Fibroblast of lung (primary cell): ENCODE results near the gene GPR107. TPM values are rescaled to one million over a fixed set of nuclear protein-coding genes. Genes with fewer than 3 reads are reported as not detected.

Experiments used
- DNase-seq, 2 donors: peaks; one replicate each; pipeline versions ENCODE4 v3.0.0 to v3.0.0-alpha.2; 2010; ENCODE audit warnings: low read depth in 2 of 2
- H2AFZ ChIP-seq: 2 replicates; pipeline ENCODE4 v1.5.1; 2012; ENCODE audit warnings: low read length, control low read depth, inconsistent platforms
- H3K27ac ChIP-seq: 2 replicates; pipeline ENCODE4 v1.5.1; 2011; ENCODE audit warnings: low read length, control low read depth; ENCODE audit not compliant: insufficient read depth
- H3K27me3 ChIP-seq: 2 replicates; pipeline ENCODE4 v1.5.1; 2011; ENCODE audit warnings: mild to moderate bottlenecking, low read length; ENCODE audit not compliant: control insufficient read depth, insufficient read depth
- H3K36me3 ChIP-seq: 2 replicates; pipeline ENCODE4 v1.5.1; 2011; ENCODE audit warnings: low read length; ENCODE audit not compliant: control insufficient read depth, insufficient read depth
- H3K4me1 ChIP-seq: 2 replicates; pipeline ENCODE4 v1.5.1; 2011; ENCODE audit warnings: low read length; ENCODE audit not compliant: control insufficient read depth, insufficient read depth; ENCODE audit errors: extremely low read depth
- H3K4me2 ChIP-seq: 2 replicates; pipeline ENCODE4 v1.5.1; 2011; ENCODE audit warnings: low read length, control low read depth; ENCODE audit not compliant: insufficient read depth; ENCODE audit errors: extremely low read depth
- H3K4me3 ChIP-seq, 4 experiments: fragments of 200-600 bp in 1 of 4; sonication (generic) in 1 of 4; replicated peaks in 1 of 4; 2 replicates each; pipeline ENCODE4 v1.5.1; 2011 to 2016; ENCODE audit warnings: low read length in 4 of 4, low read depth in 3 of 4, mild to moderate bottlenecking in 3 of 4, control low read depth in 2 of 4, inconsistent platforms in 1 of 4, mixed read lengths in 1 of 4; ENCODE audit not compliant: insufficient read depth in 1 of 4; ENCODE audit errors: control extremely low read depth in 1 of 4
- H3K79me2 ChIP-seq: 2 replicates; pipeline ENCODE4 v1.5.1; 2012; ENCODE audit warnings: mild to moderate bottlenecking, low read length, inconsistent platforms; ENCODE audit not compliant: control insufficient read depth, insufficient read depth
- H3K9ac ChIP-seq: 2 replicates; pipeline ENCODE4 v1.5.1; 2011; ENCODE audit warnings: mild to moderate bottlenecking, low read length, control low read depth; ENCODE audit not compliant: insufficient read depth
- H3K9me3 ChIP-seq: 2 replicates; pipeline ENCODE4 v1.5.1; 2012; ENCODE audit warnings: low read depth, low read length; ENCODE audit not compliant: control insufficient read depth, insufficient read depth
- H4K20me1 ChIP-seq: 2 replicates; pipeline ENCODE4 v1.5.1; 2011; ENCODE audit warnings: low read length; ENCODE audit not compliant: control insufficient read depth, insufficient read depth; ENCODE audit errors: extremely low read depth
- CTCF ChIP-seq, 2 donors: IDR thresholded peaks in 1 of 2; conservative IDR thresholded peaks in 1 of 2; 1 replicate in 1 of 2; 2 replicates in 1 of 2; pipeline ENCODE4 v1.5.1; 2011 to 2012; ENCODE audit warnings: low read length in 2 of 2, control low read depth in 1 of 2, inconsistent platforms in 1 of 2, low read depth in 1 of 2, mild to moderate bottlenecking in 1 of 2
- EZH2 ChIP-seq: IDR thresholded peaks from 2 replicates; pipeline ENCODE4 v1.5.1; 2012; ENCODE audit warnings: low read length, control low read depth, mild to moderate bottlenecking; ENCODE audit errors: missing control alignments
- polyA plus RNA-seq, 2 donors: library from polyadenylated mRNA; depleted of rRNA in 1 of 2; stranded (reverse) in 1 of 2; unstranded in 1 of 2; fragments of >200 nt; gene quantifications; 2 replicates each; pipeline ENCODE4 v1.2.1, GENCODE V29; 2011 to 2012; ENCODE audit warnings: missing spikeins in 1 of 2
- total RNA-seq: library from RNA; depleted of rRNA; stranded (reverse); fragments of >200 nt; gene quantifications from 2 replicates; pipeline ENCODE4 v1.2.1, GENCODE V29; 2014

The GPR107 gene
- total and polyA plus RNA-seq, 2 donors (not counting 1 experiment from before 2014, with no cell fraction given) = 27.6 to 43.5 TPM

GRCh38 chr9:130147910-130148309 is 94.2 kb downstream of the GPR107 start:
- TF ChIP-seq CTCF (conservative IDR thresholded peaks at IDR 0.05 in 1 of 2, IDR thresholded peaks at IDR 0.05 in 1 of 2; ENCODE audit: low read depth in 1 of 2, low read length in 2 of 2) = no peak
- H3K9me3 ChIP-seq = no peaks in the 10 kb centered on the region
- no peak overlapping the region for H3K9ac ChIP-seq
- no peak for DNase-seq
- no peaks in the 10 kb centered on the region for H3K79me2 ChIP-seq
- H3K27ac ChIP-seq = no peak overlapping the region
- H2AFZ ChIP-seq = no peak overlapping the region
- H3K4me2 ChIP-seq = no peak overlapping the region
- H3K36me3 ChIP-seq = no peaks in the 10 kb centered on the region
- H3K4me1 ChIP-seq = peaks cover 2% of the 10 kb centered on the region
- H3K27me3 ChIP-seq = no peaks in the 10 kb centered on the region
- no peak overlapping the region for H3K4me3 ChIP-seq
- H4K20me1 ChIP-seq = no peaks in the 10 kb centered on the region

- no peak for TF ChIP-seq CTCF (conservative IDR thresholded peaks at IDR 0.05 in 1 of 2, IDR thresholded peaks at IDR 0.05 in 1 of 2; ENCODE audit: low read depth in 1 of 2, low read length in 2 of 2)
- TF ChIP-seq EZH2 = no peak
- H3K9me3 ChIP-seq = no peaks in the 10 kb centered on the region
- no peaks in the 10 kb centered on the region for H3K36me3 ChIP-seq
- no peak overlapping the region for H2AFZ ChIP-seq
- no peak overlapping the region for H3K27ac ChIP-seq
- H4K20me1 ChIP-seq = no peaks in the 10 kb centered on the region
- H3K4me2 ChIP-seq = no peak overlapping the region
- peaks cover 2% of the 10 kb centered on the region for H3K4me1 ChIP-seq
- H3K9ac ChIP-seq = no peak overlapping the region
- H3K4me3 ChIP-seq = no peak overlapping the region
- H3K27me3 ChIP-seq = no peaks in the 10 kb centered on the region
- DNase-seq = no peak
- no peaks in the 10 kb centered on the region for H3K79me2 ChIP-seq
Measured at GRCh38 chr9:130149031-130149430, 95.3 kb downstream of the GPR107 start.

- H3K9ac ChIP-seq = no peak overlapping the region
- no peak overlapping the region for H3K4me2 ChIP-seq
- TF ChIP-seq EZH2 (no peak), CTCF (conservative IDR thresholded peaks at IDR 0.05 in 1 of 2, IDR thresholded peaks at IDR 0.05 in 1 of 2; ENCODE audit: low read depth in 1 of 2, low read length in 2 of 2) (no peak)
- H3K4me1 ChIP-seq = peaks cover 2% of the 10 kb centered on the region
- no peak overlapping the region for H2AFZ ChIP-seq
- no peak overlapping the region for H3K27ac ChIP-seq
- no peaks in the 10 kb centered on the region for H3K79me2 ChIP-seq
- DNase-seq = no peak
- H3K9me3 ChIP-seq = no peaks in the 10 kb centered on the region
- no peak overlapping the region for H3K4me3 ChIP-seq
- no peaks in the 10 kb centered on the region for H4K20me1 ChIP-seq
- H3K36me3 ChIP-seq = no peaks in the 10 kb centered on the region
- H3K27me3 ChIP-seq = no peaks in the 10 kb centered on the region
Measured at GRCh38 chr9:130149654-130150286, 96.1 kb downstream of the GPR107 start.
